Cardiac septum (tissue), 1 donor: Measurements from ENCODE around the gene CFAP221. TPM values are rescaled to one million over a fixed set of nuclear protein-coding genes. Genes with fewer than 3 reads are reported as not detected.

Source experiments
- DNase-seq: peaks from one replicate; pipeline ENCODE4 v3.0.0-alpha.2; 2020; ENCODE audit warnings: low spot score
- intact Hi-C: fragments of 100-400 bp; cut with DNase I; formaldehyde crosslinking; loops from one replicate; pipeline ENCODE4 v1.14.0; 2022
- total RNA-seq: library from RNA; stranded (reverse); fragmentation: NEBNext Ultra II Directional; extraction: Animal tissue kit (Norgen Biotek cat#: 25700); gene quantifications from one replicate; pipeline ENCODE4 v1.2.1, GENCODE V29; 2021
- donor health status: DM: no; HTN: no; CAD: no.

CFAP221 gene
- total RNA-seq, 1 donor from 2014 or later: 1.2 TPM

GRCh38 chr2:119629323-119629825 is 85.1 kb downstream of the CFAP221 start:
- DNase-seq: no peak
- intact Hi-C loops: no loop called here

DNA sequence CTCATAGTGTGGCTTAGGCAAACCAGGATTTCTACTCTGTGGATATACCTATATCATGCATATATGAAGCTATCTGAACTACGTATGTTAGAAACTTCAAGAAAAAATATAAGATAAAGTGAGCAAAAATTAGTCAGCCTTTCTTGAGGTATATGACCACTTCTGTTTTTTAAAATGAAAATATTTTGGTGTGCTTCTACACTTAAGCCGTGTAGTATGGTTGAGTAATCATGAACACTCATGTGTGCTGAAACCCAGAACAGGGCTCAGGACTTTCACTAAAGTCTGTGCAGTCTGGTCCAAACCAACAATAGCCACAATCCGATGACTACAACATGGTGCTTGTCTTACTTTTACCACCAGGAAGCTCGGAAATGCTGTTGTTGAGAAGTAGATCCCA is 85.9 kb downstream of the CFAP221 start:
- intact Hi-C loops: no loop called here
- DNase-seq: no peak

DNA sequence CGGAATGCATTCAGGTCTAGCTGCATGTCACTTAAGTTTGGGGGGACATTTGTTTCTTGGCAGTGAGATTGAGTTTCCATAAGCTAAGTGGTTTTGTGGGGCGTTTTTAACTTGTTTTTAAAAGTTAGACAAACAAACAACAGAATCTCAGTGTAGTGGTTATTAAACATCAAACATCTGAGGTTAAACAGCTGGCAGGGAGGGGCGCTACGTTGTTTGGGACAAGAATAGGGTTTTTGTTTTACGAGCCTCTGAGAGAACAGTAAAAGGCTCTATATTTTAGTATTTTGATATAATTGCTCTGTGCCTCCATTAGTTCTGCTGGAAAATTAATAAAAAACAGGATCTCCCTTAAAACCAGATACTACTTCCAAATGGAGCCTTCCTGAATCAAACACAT is 93.1 kb downstream of the CFAP221 start:
- intact Hi-C loops: no loop called here
- no peak for DNase-seq

DNA sequence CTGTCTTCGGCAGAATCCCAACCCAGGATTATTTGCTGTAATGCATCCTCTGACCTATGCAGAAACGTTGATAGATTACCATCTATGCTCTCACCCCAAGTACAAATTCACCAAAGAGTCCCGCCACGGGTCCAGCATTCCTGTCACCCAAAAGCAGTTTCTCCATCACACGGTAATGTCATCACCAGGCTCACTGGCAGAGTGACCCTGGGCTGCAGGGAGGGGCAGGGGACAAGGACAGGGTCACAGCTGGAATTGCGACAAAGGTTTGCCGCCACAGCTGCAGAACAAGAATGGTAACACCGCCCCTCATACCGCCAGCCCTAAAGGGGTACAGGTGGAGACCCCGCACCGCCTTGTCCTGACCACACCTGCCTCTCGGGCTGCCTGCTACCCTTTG is 94.0 kb downstream of the CFAP221 start:
- intact Hi-C loops: no loop called here
- no peak for DNase-seq

GRCh38 chr2:119638685-119639554 is 94.7 kb downstream of the CFAP221 start:
- intact Hi-C loops: no loop called here
- no peak for DNase-seq

- intact Hi-C loops: loop anchor here (2.0 kb wide), 1 partner anchor 19 kb away; no protein-coding TSS in a partner anchor
- DNase-seq: peak; percentile 90
These were observed 97.5 kb downstream of the CFAP221 start for GRCh38 chr2:119641562-119642258.

DNA sequence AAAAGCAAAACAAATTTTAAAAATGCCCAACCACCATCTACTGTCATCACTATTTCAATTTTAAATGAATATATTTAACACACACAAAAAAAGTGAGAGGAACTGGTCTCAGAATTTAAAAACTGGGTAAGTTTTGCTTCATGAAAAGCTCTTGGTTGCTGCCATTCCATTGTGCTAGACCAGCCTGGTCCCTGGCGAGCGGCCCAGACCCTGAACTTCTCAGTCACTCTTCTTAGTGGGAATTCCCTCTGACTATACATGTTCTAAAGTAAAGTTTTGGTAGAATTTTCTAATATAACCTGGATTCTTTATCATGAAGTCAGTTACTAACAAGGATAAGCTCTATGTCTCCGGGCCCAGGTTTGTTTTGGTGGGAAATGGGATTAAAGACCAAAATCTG is 99.9 kb downstream of the CFAP221 start:
- intact Hi-C loops: no loop called here

GRCh38 chr2:119645173-119645855 is 101.1 kb downstream of the CFAP221 start:
- intact Hi-C loops: no loop called here
- no peak for DNase-seq

More for the DNA sequence above, 99.9 kb downstream of the CFAP221 start:
- no peak for DNase-seq

GRCh38 chr2:119646149-119646548 is 101.9 kb downstream of the CFAP221 start:
- DNase-seq: no peak
- intact Hi-C loops: no loop called here

- intact Hi-C loops: no loop called here
- no peak for DNase-seq
These were observed 103.4 kb downstream of the CFAP221 start for GRCh38 chr2:119647440-119648169.

DNA sequence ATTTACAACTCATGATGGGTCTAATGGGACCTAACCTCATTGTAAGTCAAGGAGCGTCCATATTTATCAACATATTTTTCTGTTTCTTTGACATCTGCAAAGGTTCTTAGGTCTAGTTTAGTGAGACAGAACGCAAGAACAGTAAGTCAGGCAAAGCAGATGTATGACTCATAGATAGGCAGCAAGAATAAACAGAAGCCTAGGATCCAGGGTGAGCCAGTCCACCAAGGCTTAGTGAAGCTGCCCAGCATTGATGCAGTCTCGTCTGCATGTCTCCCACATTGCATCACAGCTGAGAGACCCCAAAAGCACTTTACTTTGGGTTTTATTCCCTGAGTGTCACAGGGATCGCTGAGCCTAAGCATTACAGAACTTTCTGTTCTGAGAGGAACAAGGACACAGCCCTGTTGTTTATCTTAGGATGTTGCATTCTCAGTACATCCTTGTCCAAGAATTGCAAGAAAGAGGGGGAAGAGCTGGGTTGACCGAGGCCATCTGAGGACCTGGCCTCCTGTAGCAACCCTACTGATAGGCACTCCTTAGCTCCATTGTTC is 105.2 kb downstream of the CFAP221 start:
- no peak for DNase-seq

DNA sequence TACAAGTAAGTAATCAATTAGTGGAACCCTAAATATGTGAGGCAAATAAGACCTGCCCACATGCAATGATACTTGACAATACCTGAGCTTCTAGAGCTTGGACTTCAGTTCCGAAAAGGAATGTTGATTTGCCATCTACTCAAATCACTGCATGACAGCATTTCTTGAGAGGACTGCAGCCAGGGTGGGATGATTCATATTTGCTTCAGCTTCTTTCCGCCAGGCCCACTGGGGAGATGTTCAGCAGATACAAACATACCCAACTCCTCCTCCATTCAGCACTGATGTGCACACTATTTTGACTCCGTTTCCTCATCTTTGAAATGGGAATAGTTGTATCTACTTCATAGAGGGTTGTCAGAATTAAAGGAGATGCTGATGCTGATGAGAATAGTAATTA is 106.0 kb downstream of the CFAP221 start:
- DNase-seq: no peak
- intact Hi-C loops: loop anchor here (10.0 kb wide), 1 partner anchor 135 kb away; no protein-coding TSS in a partner anchor

More for the DNA sequence above, 105.2 kb downstream of the CFAP221 start:
- intact Hi-C loops: no loop called here

GRCh38 chr2:119650846-119651370 is 106.7 kb downstream of the CFAP221 start:
- intact Hi-C loops: loop anchor here (10.0 kb wide), 1 partner anchor 136 kb away; no protein-coding TSS in a partner anchor
- no peak for DNase-seq

GRCh38 chr2:119657466-119658145 is 113.4 kb downstream of the CFAP221 start:
- intact Hi-C loops: loop anchor here (10.0 kb wide), 1 partner anchor 143 kb away; no protein-coding TSS in a partner anchor
- DNase-seq: no peak

GRCh38 chr2:119659601-119660342 is 115.5 kb downstream of the CFAP221 start:
- intact Hi-C loops: loop anchor here (1.0 to 10.0 kb wide), 3 partner anchors 19 to 252 kb away; no protein-coding TSS in a partner anchor
- DNase-seq: no peak

DNA sequence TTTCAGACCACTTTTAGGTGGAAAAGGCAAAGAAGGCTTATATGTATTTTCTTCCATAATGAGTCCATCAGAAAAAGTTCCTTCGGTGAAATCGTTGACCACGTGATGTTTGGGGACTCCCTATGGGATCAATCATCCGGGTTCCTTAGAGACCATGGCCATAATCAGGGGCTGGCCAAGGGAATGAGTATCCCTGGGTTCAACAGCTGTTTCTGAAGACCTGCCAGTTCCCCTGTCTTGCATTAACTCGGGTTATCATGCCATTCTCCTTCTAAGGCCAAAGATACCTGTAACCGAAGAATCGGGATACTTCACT is 116.1 kb downstream of the CFAP221 start:
- no peak for DNase-seq
- intact Hi-C loops: loop anchor here (1.0 to 2.0 kb wide), 2 partner anchors 20 to 253 kb away; no protein-coding TSS in a partner anchor

DNA sequence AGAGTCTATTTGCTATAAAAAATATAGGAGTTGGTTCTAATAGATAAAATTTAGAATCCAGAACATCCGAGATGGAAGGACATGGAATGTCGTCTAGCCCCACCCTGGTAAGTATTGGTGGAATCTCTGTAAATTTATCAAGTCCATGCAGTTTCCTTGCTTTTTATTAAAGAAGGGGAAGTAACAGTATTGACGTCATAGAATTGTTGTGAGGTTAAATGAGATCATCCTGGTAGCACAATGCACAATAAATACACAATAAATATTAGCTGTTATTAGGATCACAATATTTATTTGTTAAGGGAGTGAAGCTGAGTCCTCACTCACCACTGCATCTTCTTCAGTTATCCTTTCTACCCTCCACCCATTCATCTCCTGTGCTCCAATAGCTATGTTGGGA is 118.0 kb downstream of the CFAP221 start:
- DNase-seq: no peak
- intact Hi-C loops: no loop called here
